ENCODE results near the gene RHOH.

The RHOH gene

DNA sequence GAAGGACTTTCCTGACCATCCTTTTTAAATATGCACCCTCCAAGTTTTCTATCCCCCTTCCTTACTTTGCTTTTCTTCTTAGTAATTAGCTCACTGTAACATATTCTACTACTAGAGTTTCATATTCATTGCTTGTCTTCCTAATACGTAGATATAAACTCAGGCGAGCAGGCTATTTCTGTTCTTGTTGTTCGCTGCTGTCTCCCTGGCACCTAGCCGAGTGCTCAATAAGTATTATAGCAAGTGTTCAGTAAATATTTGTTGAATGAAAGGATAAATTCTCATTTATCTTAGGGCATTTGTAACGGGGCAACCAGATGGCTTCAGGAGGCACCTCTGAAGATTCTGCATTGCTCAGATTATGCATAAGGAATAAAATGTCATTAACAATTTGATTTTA, 6.8 kb upstream of the RHOH start:
- DNase-seq (ENCODE audit: low read depth), result no peak

DNA sequence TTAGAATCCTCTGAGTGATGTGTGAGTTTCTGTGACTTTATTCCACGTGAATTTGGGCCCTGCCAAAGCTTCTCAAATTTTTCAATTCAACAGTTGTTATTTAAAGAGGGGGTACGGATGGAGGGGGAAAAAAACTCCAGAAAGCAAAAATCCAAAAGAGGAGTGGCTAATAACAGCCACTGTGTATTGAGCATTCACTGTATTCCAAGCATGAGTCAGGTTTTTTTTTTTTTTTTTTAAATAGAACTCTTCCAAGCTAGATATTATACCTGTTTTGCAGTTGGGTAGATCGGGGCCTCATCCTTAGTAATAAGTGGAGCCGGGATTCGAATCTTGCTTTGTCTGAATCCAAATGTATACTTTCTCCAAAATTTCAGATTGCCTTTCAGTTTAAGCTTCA, 6.4 kb upstream of the RHOH start:
- no peak for DNase-seq (ENCODE audit: low read depth)

DNA sequence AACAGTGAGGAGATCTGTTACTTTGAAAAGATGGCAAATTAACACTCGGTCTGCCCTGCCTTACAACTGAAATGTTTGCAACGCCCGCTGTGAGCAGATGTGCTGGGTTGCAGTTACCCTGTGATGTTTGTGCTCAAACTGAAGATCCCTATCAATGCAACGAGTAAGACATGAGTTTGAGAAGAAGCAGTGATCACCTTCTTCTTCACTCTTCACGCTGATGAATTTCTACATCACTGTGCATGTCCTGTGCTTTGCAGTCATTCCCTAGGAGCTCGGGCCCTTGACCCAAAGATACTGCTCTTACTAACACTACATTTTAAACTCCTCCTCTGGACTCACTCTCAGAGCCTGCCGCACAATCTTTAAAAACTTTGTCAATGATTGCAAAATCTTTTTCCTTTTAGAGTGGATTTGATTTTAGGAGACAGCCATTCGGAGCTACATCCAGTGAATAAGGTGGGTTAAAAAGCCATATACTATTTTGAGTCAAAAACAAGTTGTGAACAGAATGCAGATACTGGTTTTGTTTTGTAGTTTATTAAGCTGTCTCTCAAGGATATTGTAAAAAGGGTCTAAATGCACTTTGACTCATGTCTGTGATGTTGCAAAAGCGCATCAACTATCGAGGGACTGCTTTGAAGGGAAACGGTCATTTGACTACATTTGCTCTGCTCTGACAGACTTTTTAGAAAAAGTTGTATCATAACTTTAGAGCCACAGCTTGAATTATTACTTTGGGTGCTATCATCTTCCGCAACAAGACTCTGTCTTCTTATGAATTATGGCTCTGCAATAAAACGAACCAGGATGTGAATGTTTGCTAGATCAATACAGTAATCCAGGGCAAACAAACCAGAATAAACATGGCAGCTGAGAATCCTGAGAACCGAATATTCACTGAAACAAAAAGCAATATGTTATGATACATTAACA, 5.7 kb upstream of the RHOH start:
- no peak for DNase-seq (ENCODE audit: low read depth)

DNA sequence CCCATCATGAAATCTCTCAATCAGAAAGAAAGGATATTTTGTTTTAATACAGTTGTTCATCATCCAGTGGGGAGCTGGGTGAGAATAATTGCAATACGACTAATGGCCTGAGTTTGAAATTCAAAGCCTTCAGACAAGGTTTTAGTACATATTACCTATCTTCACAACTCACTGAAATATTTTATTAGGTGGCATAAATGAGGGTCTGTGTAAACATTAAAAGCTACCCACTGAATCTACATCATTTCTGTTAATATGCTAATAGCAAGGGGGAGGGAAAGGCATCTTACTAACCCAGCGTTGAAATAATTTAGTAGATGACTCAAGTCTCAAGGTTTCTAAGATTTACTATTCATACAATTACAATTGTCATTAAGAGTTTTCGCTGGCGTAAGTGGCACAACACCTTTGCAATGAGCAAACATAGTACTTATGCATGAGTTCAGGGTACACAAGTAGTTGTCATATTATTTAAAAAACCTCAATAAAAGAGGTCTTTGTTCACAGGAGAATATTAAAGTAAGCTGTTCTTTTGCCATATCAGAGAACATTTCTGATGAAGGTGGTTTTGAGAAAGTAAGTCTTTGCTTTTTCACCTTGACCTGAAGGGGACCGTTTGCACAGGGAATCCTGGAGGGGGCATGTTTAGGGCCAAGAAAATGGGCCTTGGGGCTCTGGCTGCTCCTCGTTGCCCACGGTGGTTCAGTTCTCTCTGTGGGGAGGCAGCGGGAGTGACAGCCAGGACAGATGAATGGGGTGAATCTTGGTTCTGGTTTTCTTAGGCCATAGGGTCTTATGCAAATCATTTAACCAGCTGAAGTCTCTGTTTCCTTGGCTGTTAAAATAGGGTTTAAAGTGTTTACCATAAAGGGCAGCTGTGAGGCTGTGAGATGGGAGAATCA, 4.5 kb upstream of the RHOH start:
- DNase-seq (ENCODE audit: low read depth), result no peak

DNA sequence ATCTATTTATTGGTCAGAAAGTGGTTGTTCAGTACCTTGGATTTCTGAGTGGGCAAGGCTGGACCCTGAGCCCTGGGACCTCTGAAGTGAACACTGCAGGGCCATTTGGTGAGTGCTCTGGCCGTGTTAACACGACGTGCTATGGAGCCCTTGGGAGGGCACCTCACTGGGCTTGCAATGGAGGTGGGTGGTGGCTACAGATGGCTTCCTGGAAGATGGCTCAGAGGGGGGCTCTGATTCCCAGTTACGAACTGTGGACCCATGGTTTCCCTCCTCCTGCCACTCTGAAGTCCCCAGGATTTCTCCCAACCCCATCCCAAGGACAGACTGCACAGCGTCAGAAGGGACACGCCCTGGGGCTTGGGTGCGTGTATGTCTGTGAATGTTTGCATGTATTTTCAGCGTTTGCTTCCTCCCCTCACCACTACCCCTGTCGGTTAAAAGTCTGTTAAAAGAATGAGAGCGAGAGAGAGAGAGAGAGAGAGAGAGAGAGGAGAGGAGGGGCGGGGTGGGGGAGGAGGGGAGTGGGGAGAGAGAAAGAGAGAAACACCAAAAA, 3.7 kb upstream of the RHOH start:
- no peak for DNase-seq (ENCODE audit: low read depth)

DNA sequence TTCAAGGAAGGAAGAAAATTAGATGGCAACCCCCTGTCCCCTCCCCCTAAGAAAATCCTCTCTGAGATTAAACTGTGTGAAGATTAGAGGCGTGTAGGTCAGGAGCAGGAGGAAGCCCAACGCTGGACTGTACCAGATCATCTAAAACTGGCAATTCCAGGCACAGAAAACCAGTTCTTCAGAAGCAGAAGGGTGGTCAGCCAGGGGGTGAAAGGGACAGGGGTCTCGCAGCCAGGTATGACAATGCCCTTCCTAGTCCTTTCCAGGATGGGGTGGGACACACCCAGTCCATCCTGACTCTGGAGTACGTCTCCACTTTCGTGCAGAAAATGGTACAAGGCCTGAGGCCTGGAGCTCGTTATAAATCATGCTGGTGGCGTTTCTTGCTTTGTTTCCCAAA, 3.3 kb upstream of the RHOH start:
- DNase-seq (ENCODE audit: low read depth), result no peak

DNA sequence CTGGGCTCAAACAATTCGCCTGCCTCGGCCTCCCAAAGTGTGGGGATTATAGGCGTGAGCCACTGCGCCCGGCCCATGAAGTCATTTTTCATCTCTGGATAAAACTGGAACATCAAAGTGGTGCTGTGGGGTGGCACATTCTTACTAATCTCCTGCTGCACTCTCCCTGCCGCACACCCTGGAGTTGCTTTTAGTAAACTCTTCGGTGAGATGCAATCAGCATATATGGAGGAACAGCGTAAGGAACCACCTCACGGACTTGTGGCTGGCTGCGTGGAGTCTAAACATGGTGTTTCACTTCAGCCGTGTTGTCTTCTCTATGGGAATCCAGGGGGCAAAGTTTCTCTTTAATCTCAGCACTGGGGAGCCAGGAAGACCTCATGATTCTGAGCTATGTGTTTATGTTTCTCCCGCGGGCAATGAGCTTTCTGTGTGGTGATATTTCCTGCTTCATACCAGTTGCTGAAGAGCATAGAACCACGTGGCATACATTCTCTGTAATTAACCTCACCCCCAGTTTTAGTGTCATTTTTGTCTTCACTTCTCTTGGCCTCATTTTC, 2.1 kb upstream of the RHOH start:
- DNase-seq (ENCODE audit: low read depth), result no peak

DNA sequence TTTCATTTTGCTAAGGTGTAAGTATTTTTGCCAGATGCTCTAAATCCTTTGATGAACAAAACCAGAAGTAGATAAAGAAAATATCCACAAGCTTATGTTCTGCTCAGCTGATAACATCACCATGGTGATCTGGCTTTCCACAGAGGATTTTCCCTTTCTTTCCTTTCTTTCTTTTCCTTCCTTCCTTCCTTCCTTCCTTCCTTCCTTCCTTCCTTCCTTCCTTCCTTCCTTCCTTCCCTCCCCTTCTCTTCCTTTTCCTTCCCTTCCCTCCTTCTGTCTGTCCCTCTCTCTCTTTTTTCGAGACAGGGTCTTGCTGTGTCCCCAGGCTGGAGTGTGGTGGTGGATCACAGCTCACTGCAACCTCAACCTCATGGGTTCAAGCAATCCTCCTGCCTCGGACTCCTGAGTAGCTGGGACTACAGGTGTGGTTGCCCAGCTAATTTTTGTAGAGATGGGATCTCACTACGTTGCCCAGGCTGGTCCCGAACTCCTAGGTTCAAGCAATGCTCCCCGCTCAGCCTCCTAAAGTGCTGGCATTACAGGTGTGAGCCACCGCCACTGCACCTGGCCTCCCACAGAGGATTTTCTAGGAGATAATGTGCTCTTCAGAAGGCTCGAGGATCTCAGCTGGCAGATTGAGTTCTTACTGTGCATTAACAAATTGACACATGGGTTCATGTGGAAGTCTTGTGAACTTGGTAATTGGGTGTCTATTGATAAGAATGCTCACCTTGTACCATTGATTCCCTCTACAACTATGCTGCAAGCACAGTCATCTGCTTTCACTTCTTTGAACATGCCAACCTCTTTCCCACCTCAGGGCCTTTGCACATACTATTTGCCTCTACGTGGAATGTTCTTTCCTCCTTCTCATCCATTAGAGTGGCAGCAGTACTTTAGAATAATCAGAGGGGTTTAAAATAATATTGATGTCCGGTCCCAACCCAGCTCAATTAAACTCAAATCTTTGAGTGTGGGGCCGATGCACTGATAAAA, 1.4 kb upstream of the RHOH start:
- DNase-seq (ENCODE audit: low read depth), result no peak

DNA sequence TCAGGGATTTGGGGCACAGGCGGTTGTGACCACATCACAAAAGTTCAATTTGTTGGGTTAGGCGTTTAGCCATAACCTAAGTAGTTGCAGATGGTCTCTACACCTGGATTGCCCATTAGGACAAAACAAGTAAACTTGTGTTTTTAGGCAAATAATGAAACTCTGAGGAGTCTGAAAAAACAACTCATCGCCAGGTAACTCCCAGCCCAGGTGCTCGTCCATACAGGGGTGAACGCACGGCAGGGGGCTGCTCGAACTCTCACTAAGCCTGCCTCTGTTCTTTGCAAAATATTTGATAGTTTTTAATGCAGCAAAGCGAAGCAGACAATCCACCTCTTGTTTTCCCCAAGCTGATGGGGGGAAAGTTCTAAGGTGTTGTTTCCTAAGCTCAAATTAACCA, 559 bp upstream of the RHOH start:
- no peak for DNase-seq (ENCODE audit: low read depth)

DNA sequence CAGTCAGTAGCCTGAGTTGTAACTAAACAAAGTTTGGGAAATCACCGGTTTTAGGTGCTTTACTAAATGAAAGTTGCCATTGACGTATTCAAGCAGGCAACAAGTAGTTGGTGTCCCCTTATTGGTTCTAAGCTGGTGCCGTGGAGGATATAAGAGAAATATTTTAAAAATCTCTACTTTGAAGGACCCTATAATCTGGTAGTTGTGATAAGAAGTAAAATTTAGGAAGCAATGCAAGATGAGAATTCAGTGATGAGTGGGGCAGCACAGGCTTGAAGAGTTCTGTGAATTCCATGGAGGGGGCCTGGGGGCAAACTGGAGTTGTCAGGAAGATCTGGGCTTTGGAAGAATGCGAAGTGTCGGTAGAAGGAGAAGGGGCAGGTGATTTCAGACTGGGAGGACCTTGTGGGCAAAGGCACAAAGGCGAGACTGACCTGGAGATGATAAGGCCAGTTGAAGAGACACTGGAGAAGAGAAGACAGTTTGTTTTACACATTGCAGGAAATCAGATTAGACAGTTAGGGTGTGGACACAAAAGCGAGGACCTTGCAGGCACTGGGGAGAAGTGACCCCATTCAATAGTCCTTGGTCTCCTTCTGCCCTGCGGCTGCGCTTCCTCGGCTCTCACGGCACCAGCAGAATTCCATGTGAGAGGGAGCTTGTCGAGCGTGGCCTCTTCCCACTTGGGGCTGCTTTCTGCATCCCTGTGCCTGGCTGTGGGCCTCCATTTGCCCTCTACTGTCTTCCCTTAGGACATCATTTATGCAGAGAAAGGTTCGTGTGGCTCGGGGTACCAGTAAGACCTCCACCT, 1.3 kb downstream of the RHOH start:
- DNase-seq (ENCODE audit: low read depth), result no peak

DNA sequence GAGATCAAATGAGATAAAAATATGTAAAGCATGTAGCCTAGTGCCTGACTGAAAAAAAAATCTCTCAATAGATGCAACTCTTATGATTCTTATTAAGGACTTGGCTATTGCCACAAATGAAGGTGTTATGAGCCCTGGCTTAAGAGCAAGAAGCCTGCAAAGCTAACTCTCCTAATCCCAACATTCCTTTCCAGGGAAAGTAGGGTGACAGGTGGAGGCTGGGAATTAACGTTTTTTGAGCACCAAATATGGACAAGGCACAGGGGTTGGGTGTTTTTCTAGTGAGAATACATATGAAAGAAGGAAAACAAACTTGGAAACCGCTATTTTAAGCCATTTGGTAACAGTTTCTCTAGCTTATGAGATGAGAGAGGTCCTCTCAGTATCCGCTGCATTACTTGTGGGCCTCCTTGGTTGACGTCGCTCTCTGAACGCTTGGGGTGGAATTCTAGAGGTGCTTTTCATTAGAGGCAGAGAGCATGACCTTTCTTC, 2.4 kb downstream of the RHOH start:
- no peak for DNase-seq (ENCODE audit: low read depth)

DNA sequence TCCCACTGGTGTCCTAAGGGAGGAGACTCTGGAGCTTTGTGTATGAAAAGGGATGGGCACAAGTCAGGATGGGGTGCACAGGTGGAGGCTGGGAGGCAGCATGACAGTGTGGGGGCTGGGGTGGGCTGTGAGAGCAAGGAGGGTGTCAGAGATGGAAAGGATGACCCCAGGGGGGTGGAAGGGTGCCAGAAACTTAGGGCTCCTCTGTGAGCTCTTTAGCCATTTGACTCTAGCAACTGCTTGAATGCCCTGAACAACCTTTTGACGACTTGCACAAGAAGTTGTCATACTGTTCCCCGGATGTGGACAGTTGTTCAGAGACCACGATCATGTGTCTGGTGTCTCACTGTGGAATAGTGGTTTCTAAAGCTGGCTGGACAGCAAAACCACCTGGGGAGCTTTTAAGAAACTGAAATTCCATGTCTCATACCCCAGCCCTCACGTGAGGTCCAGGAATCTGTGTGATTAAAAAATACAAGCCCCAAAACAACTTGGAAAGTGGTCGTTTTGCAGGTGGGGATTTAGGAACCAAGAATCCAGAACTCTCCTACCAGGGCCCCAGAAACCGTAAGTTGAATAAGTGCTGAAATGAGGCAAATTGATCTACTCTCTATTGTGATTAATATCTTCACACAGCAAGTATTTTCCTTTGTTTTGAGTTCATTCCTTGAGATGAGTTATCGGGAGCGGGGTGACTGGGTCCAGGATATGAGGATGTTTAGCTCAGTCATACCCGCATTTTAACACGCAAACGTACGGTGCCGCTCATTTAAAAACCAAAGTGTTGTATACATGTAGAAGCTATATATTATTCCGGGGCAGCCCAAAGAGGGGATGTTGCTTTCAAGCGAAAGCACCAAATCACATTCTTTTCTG, 3.4 kb downstream of the RHOH start:
- peak; percentile 41 for DNase-seq (ENCODE audit: low read depth)

DNA sequence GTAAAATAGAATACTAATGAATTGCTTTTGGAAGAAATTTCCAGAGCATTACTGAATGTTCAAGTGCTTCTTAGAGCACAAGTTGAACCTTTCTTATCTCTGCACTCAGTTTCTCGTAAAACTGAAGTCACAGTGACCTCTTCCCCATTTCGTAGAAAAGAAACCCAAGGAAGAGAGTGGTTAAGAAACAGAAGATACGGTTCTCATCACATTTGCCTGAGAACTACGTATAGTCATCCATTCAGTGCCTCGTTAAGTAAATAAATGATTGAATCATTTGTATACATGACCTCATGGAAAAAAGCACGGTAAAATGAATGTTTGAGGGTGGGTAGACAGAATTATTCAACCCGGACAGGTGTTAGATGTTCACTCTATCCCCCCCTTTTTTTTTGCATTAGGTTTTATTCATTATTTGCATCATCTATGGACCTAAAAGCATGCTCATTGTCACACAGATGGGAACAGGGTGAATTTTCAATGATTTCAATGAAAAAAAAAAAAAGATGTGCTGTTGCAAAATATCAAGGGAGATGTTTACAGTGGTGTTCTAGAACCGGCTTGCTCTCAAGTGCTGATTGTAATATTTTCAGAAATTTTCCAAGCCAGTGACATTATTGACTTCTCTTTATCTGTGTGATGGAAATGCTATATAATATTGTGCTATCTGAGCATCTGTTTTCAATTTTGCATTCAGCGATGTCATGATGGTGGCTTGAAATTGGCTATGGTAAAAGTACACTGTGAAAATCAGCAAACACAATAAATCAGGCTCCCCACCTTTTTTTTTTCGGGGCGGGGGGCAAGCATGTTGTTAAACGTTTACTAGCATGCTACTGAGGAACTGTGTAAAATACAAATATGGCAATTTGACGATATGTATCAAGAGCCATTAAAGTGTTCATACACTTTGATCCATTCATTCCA, 4.3 kb downstream of the RHOH start:
- DNase-seq (ENCODE audit: low read depth), result no peak

DNA sequence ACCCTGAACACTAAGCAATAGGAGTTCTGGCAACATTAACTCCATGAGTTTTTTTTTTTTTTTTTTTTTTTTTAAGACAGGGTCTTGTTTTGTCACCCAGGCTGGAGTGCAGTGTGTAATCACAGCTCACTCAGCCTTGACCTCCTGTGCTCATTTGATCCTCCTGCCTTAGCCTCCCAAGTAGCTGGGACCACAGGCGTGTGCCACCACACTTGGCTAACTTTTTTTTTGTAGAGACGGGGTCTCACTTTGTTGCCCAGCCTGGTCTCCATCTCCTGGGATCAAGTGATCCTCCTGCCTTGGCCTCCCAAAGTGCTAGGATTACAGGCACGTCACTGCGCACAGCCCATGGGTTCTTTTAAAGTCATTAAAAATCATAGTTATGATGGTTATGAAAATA, 5.1 kb downstream of the RHOH start:
- no peak for DNase-seq (ENCODE audit: low read depth)

DNA sequence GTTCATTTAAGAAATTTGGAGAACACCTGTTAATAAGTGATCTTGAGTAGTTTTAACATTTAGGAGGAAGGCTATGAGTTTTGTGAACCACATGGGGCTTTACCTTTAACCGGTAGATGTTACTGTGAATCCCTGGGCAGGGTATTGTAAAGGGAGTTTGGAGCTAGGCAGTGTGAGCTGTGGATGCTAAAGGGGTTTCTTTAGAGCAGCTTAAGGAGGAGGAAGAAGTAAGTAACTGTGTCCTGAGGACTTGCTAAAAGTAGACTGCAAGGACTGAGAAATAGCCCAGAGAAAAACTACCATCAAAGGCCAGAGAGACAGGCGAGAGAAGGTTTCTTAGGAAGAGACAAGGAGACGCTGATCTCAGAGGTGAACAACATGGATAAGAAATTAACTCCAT, 5.6 kb downstream of the RHOH start:
- DNase-seq (ENCODE audit: low read depth), result no peak

DNA sequence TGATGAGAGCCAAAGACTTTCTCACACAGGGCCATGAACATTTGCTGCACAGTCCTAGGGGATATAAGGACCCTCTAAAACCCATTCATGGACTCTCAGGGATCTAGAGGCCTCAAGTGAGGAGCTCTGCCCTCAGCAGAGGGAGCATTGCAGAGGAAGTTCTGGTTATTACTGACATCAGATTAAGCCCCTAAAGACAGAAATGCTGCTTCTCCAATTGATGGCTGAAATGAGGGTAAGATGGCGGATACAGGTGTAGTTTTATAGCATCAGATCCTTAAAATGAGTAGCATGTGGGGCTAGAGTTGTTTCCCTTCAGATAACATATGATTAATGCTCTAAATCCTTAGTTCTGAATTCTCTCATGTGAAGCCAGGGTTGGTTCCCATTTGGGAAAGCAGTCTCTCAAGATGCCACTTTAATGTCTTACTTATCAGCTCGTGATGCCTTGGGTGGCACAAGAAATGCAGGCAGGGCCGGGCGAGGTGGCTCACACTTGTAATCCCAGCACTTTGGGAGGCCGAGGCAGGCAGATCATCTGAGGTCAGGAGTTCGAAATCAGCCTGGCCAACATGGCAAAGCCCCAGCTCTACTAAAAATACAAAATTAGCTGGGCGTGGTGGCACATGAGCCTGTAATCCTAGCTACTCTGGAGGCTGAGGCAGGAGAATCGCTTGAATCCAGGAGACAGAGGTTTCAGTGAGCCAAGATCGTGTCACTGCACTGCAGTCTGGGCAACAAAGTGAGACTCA, 7.9 kb downstream of the RHOH start:
- DNase-seq (ENCODE audit: low read depth), result no peak

Data from activated T-helper 9 cell treated with anti-CD3 and anti-CD28 coated beads, Interleukin-2, amount 50 U/mL, for 16 hours (primary cell).